NB4 (cell line): Measurements from ENCODE around the gene UBA6.

ENCODE experiments used
- CTCF ChIP-seq: IDR thresholded peaks from one replicate; pipeline ENCODE4 v1.5.1; 2012; ENCODE audit warnings: low read depth, low read length
- POLR2A ChIP-seq: IDR thresholded peaks from 2 replicates; pipeline ENCODE4 v1.6.1; 2011; ENCODE audit warnings: mild to moderate bottlenecking; ENCODE audit not compliant: insufficient read length; ENCODE audit errors: extremely low read depth

GRCh38 chr4:67581913-67582312 is 119.0 kb downstream of the UBA6 start:
- no peak for TF ChIP-seq CTCF
- no peak for TF ChIP-seq POLR2A
